Endometrium (tissue), 2 donors: ENCODE data around the gene ABHD16A.

ENCODE experiments used
- FAIRE-seq: peaks from 2 replicates; lab custom pipeline; 2012; peaks lifted over from hg19 to GRCh38; lab: Jason Lieb, UNC
- donor health status: control.
- donor health status: control.

Gene ABHD16A

DNA sequence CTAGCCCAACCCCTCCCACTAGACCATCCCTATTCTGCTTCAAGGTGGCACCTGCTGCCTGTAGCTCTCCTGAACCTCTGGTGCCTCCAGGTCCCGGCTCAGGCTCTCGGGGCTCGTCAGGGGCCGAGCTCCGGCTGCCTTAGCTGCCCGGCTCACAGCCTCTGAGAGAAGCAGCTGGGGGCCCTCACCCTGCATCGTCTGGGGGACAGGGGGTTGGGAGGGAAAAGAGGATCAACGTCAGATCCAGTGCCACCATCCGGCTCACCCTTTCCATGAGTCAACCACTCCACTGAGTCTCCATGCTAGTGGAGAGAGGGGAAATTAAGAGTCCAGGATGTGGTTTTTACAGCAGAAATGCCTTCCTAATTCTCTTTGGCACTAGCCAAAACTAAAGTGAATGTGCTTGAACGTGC is 63.7 kb downstream of the ABHD16A start:
- FAIRE-seq: no peak

DNA sequence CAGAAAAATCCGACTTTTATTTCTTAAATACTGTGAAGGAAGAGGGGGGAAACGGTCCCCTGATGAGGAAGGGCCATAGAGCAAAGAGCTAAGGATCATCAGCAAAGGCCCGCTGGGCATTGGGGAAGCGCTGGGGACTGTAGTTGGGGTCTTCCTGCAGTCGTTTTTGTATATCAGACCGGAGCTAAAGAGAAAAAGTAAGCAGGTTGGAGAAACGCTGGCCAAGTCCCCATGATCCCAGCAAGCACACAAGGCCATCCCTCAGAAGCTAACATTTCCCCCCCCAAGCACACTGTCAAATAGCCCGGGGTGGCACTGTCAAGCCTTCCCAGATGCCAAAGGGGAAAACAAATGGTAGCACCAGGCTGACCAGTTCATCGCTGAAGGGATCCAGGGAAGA is 64.1 kb downstream of the ABHD16A start:
- FAIRE-seq: no peak
